HG02763 (cell line): ENCODE measurements around the gene PNPLA7.
A peak's percentile ranks its signal among the peaks of the same experiment; 100 is the strongest.
"Not testable (repeated sequence)": the region's sequence is repeated elsewhere in the genome, so short reads cannot be mapped to it uniquely, and the experiment has no call there.

Experiments
- ATAC-seq: cut with Tn5 transposase; IDR thresholded peaks from one replicate; pipeline ENCODE4 v1.9.1; 2021; ENCODE audit warnings: mild to moderate bottlenecking, moderate library complexity; ENCODE audit not compliant: unreplicated experiment

Gene PNPLA7

GRCh38 chr9:137426018-137426681 lies 124.1 kb downstream of the PNPLA7 start:
- ATAC-seq: no peak

- ATAC-seq: peak; percentile 3
Observed at GRCh38 chr9:137423514-137424291, 126.5 kb downstream of the PNPLA7 start.

GRCh38 chr9:137422604-137423513 lies 127.3 kb downstream of the PNPLA7 start, which contains the start of the genes EXD3 and NOXA1:
Gene EXD3 (minus strand): TSS chr9:137423162. CDS start chr9:137395357, 27,805 bp downstream.
Gene NOXA1 (plus strand): TSS chr9:137423393. CDS start chr9:137423530, 137 bp downstream.
- ATAC-seq: peak; percentile 85

GRCh38 chr9:137421838-137422603 lies 128.2 kb downstream of the PNPLA7 start:
- no peak for ATAC-seq

GRCh38 chr9:137417161-137418021 lies 132.8 kb downstream of the PNPLA7 start:
- ATAC-seq: no peak

GRCh38 chr9:137416563-137417151 lies 133.5 kb downstream of the PNPLA7 start:
- no peak for ATAC-seq

- no peak for ATAC-seq
Observed at GRCh38 chr9:137416006-137416562, 134.1 kb downstream of the PNPLA7 start.

GRCh38 chr9:137415451-137415850 lies 134.8 kb downstream of the PNPLA7 start:
- ATAC-seq: no peak

GRCh38 chr9:137412431-137412830 lies 137.8 kb downstream of the PNPLA7 start:
- no peak for ATAC-seq

- ATAC-seq: no peak
Observed at GRCh38 chr9:137411645-137412380, 138.4 kb downstream of the PNPLA7 start.

GRCh38 chr9:137411260-137411644 lies 138.9 kb downstream of the PNPLA7 start:
- no peak for ATAC-seq

- no peak for ATAC-seq
Observed at GRCh38 chr9:137410891-137411249, 139.3 kb downstream of the PNPLA7 start.

- ATAC-seq: not testable (repeated sequence)
Observed at GRCh38 chr9:137410236-137410890, 139.8 kb downstream of the PNPLA7 start.
